Measurements from ENCODE around the gene CMTM3. TPM values are rescaled to one million over a fixed set of nuclear protein-coding genes. Genes with fewer than 3 reads are reported as not detected.

CMTM3 gene
- total and polyA plus RNA-seq, 9 of the 15 experiments (the other 6 are each of a cell fraction or from before 2014, with no cell fraction given), result 4.6 to 33.4 (median 17.5) TPM

GRCh38 chr16:66604376-66605176, at the start of gene CMTM3 (continued):
- no peak for TF ChIP-seq MIER1 (IDR thresholded peaks at IDR 0.05; ENCODE audit: low read depth)
- peak; percentile 36 for TF ChIP-seq TBP (optimal IDR thresholded peaks at IDR 0.05; ENCODE audit: low read depth, low read length)
- no peak for TF ChIP-seq THRAP3 (IDR thresholded peaks at IDR 0.05; ENCODE audit: borderline replicate concordance)
- TF ChIP-seq SLC30A9 (CRISPR knock-in tag; IDR thresholded peaks at IDR 0.05), result no peak
- TF ChIP-seq OTX1 (CRISPR knock-in tag; IDR thresholded peaks at IDR 0.05), result no peak
- TF ChIP-seq ZBTB7A (IDR thresholded peaks at IDR 0.05; ENCODE audit: borderline replicate concordance, control insufficient read depth, low read depth, low read length), result peak; percentile 98
- no peak for TF ChIP-seq HDAC1 (IDR thresholded peaks at IDR 0.05)
- TF ChIP-seq FOXP4 (CRISPR knock-in tag; IDR thresholded peaks at IDR 0.05; ENCODE audit: borderline replicate concordance), result no peak
- TF ChIP-seq, protein P1, sequence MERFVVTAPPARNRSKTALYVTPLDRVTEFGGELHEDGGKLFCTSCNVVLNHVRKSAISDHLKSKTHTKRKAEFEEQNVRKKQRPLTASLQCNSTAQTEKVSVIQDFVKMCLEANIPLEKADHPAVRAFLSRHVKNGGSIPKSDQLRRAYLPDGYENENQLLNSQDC (CRISPR knock-in tag; IDR thresholded peaks at IDR 0.05), result no peak
- no peak for TF ChIP-seq ZNF436 (CRISPR knock-in tag; IDR thresholded peaks at IDR 0.05)
- 0 out of 2 replicates have a peak, but pooled peaks have one; percentile 25 for TF ChIP-seq JUND (IDR thresholded peaks at IDR 0.05; ENCODE audit: borderline replicate concordance, low read depth, low read length)
- TF ChIP-seq JUND (tag; IDR thresholded peaks at IDR 0.05; ENCODE audit: borderline replicate concordance, low read depth, low read length), result no peak; the same call in 2 of the 3 replicates
- TF ChIP-seq HNRNPK (IDR thresholded peaks at IDR 0.05; ENCODE audit: low read depth, low read length, poor library complexity, severe bottlenecking), result no peak
- TF ChIP-seq ZNF224 (CRISPR knock-in tag; IDR thresholded peaks at IDR 0.05), result no peak
- peak; percentile 25; the same call in 1 of the 2 replicates for TF ChIP-seq NFIC (IDR thresholded peaks at IDR 0.05)
- TF ChIP-seq GTF2F1 (IDR thresholded peaks at IDR 0.05; ENCODE audit: low read depth, low read length), result no peak
- TF ChIP-seq, protein P2, sequence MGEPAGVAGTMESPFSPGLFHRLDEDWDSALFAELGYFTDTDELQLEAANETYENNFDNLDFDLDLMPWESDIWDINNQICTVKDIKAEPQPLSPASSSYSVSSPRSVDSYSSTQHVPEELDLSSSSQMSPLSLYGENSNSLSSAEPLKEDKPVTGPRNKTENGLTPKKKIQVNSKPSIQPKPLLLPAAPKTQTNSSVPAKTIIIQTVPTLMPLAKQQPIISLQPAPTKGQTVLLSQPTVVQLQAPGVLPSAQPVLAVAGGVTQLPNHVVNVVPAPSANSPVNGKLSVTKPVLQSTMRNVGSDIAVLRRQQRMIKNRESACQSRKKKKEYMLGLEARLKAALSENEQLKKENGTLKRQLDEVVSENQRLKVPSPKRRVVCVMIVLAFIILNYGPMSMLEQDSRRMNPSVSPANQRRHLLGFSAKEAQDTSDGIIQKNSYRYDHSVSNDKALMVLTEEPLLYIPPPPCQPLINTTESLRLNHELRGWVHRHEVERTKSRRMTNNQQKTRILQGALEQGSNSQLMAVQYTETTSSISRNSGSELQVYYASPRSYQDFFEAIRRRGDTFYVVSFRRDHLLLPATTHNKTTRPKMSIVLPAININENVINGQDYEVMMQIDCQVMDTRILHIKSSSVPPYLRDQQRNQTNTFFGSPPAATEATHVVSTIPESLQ (CRISPR knock-in tag; IDR thresholded peaks at IDR 0.05), result no peak
- TF ChIP-seq TOE1 (IDR thresholded peaks at IDR 0.05; ENCODE audit: borderline replicate concordance), result no peak
- no peak for TF ChIP-seq TOE1 (CRISPR knock-in tag; IDR thresholded peaks at IDR 0.05; ENCODE audit: borderline replicate concordance, low read depth)
- peak; percentile 37 for TF ChIP-seq CCNT2 (IDR thresholded peaks at IDR 0.05; ENCODE audit: borderline replicate concordance, extremely low read depth, insufficient read length, low read depth, low read length)
- TF ChIP-seq BCL6 (CRISPR knock-in tag; IDR thresholded peaks at IDR 0.05), result no peak
- TF ChIP-seq HES1 (IDR thresholded peaks at IDR 0.05; ENCODE audit: low read depth), result no peak
- peak in 1 of 3 experiments; percentile 29 for TF ChIP-seq YY1 (IDR thresholded peaks at IDR 0.05; ENCODE audit: borderline replicate concordance in 1 of 3, control insufficient read depth in 1 of 3, extremely low read depth in 1 of 3, insufficient read depth in 3 of 3, insufficient read length in 1 of 3, insufficient replicate concordance in 2 of 3, low read depth in 1 of 3, low read length in 2 of 3)
